ENCODE results near the gene PLCB4.
"Not testable (repeated sequence)": the region's sequence is repeated elsewhere in the genome, so short reads cannot be mapped to it uniquely, and the experiment has no call there.

The PLCB4 gene

DNA sequence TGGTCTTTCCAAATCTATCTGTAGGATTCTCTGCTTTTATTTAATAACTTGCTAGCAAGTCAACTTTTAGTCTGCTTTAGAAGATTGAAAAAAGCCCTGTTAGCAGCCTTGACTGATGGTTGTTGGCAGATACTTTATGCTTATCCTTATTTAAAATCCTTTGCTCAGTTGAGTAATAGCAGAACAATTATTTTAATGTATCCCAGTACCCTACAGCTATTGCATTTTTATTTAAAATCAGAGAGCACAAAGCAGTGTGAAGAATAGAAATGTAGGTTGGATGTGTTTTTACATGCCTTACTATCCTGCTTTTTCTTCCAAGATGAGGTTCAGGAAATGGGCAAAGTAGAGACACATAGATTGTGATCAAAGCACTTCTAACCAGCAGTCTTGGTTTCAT, 298.4 kb downstream of the PLCB4 start:
- DNase-seq (ENCODE audit: low read depth) = no peak

GRCh38 chr20:9367746-9368145, 298.9 kb downstream of the PLCB4 start:
- no peak for DNase-seq (ENCODE audit: low read depth)

DNA sequence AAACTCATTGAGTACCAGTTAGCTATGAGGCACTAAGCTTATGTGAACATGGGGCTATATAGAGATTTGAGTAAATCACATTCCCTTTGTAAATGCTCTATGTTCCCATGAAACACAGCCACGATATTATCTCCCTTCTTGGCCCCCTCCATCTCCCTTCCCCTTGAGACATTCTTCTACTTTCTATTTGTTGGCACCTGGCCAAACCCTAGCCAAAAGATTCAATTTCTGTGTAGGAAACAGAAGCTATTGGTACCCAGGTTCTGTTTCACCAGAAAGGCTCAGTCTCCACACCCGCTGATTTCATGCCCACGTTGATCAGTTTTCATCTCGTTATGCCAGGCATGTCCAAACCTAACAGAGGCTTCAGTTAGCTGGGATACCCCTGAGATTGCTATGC, 300.0 kb downstream of the PLCB4 start:
- DNase-seq (ENCODE audit: low read depth) = no peak

- DNase-seq (ENCODE audit: low read depth) = no peak
Observed at GRCh38 chr20:9369557-9369956, 300.7 kb downstream of the PLCB4 start.

- DNase-seq (ENCODE audit: low read depth) = no peak
Observed at GRCh38 chr20:9374072-9374471, 305.2 kb downstream of the PLCB4 start.

- DNase-seq (ENCODE audit: low read depth) = no peak
Observed at GRCh38 chr20:9374480-9374879, 305.6 kb downstream of the PLCB4 start.

DNA sequence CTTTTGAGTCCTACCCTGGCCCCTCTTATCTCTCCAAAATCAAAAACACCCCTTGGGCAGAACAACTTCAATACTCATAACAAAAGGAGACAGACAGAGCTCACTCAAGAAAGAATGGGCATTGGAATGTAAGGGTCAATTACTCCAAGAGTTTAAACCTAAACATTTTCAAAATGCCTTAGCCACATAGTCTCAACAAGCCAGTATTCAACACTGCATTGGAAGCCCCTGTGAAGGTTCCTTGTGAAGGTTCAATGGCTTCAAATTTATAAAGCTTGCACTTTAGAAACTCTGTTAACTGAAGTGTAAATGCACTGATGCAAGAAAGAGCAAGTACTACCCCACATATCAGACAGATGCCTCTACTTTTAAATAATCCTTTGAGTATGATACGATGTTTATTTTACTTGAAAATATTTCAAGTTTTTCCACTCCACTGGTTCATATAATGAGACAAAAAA, 306.4 kb downstream of the PLCB4 start:
- DNase-seq (ENCODE audit: low read depth) = no peak

- no peak for DNase-seq (ENCODE audit: low read depth)
Observed at GRCh38 chr20:9377007-9377406, 308.1 kb downstream of the PLCB4 start.

GRCh38 chr20:9385345-9386310, 316.7 kb downstream of the PLCB4 start:
- DNase-seq (ENCODE audit: low read depth) = not testable (repeated sequence)

- DNase-seq (ENCODE audit: low read depth) = no peak
Observed at GRCh38 chr20:9388160-9388812, 319.4 kb downstream of the PLCB4 start.

DNA sequence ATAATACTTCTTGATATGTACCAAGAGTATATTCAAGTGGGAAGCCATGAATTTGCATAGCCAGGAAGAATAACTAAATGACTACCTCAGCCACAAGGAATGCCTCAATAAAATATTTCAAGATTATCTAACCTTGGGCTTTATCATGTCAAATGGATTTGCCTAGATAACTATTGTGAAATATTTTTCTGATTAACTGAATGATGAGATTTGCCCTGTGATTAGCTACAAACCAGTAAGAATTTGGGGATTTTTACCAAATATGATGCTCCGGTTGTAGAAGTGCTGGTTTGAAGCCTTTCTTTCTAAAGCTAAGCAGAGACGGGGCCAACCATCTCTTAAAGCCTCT, 319.9 kb downstream of the PLCB4 start:
- DNase-seq (ENCODE audit: low read depth) = no peak

DNA sequence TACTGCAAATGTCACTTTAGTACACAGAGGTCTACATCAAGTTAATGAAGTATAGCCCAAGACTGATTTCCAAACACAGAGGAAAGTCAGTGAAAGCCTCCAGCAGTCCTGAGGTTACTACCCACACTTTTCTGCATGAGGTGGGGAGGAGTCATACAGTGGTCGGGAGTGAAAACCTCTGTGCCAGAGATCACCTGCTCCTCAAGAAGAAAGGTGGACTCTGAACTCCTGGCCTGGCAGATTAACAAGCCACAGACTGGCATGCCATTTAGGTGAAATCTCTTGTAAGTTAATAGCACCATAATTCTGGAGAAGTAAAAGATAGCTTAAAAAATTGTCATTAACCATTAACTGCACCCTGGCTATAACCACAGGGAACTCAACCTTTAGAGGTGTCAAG, 320.5 kb downstream of the PLCB4 start:
- no peak for DNase-seq (ENCODE audit: low read depth)

- no peak for DNase-seq (ENCODE audit: low read depth)
Observed at GRCh38 chr20:9390441-9390840, 321.6 kb downstream of the PLCB4 start.

GRCh38 chr20:9392892-9393857, 324.3 kb downstream of the PLCB4 start:
- DNase-seq (ENCODE audit: low read depth) = no peak

DNA sequence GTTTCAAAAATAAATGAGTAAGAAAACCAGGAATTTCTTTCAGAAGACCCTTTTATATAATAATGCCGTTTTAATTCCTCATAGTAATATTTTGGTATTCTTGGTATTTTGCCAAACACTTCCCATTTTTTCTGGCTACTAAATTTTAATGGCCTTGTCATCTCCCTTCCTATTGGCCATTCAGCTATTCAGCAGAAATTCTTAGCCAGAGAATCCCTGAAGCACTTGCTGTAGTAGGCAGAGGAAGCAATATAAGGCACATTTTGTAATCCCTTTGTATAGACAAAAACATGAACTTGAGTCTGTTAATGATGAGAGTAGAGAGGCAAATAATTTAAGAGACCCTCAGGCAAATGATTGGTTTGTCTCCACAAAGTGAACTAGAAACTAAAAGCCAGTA, 327.1 kb downstream of the PLCB4 start:
- no peak for DNase-seq (ENCODE audit: low read depth)

DNA sequence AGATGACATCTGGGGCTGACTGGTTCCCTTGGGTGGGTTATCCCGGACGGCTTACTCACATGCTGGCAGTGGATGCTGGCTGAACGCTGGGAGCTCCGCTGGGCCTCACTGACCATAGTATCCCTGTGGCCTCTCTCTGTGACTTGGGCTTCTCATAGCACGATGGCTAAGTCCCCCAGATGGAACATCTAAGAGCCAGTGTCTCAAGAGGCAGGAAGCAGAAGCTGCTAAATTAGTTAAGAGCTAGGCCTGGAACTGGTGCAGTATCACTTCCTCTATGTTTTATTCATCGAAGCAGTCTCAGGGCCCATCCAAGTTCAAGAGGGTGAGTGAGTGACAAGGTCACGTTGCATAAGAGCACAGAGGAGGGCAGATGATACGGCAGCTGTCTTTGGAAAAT, 329.0 kb downstream of the PLCB4 start:
- DNase-seq (ENCODE audit: low read depth) = no peak

DNA sequence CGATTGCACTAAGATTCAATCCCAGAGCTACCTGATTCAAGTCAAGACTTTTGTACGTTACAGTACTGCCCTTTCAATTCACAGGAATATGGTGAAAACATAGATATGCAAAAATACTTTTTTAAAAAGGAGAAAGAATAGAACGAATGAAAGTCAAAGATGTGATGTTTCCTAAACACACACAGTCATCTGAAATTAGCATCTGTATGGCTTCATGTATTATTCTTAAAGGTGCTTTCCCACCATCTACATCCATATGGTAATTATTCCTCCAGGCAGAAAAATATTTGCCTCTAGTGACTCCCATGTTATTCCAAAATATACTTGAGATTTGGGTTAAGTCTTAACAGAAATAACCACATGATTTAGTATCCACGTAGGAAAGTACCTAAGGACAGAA, 330.0 kb downstream of the PLCB4 start:
- no peak for DNase-seq (ENCODE audit: low read depth)

DNA sequence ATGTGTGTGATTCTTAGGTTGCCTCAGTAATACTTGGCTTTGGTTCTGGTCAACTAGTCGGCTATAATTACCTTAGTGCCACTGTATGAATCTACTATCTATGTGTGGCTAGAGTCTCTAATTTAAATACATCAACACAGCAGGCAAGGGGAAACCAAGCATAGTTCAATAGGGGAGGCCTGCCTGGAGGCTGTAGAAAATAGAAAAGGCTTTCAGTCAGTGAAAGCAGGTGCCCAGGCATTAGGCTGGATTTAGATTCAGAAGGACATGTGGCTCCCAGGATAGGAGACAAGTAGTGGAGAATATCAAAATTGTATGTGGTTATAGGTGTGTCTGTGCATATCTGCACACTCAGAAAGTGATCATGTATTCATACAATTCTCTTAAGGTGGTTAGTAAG, 330.4 kb downstream of the PLCB4 start:
- no peak for DNase-seq (ENCODE audit: low read depth)

GRCh38 chr20:9400171-9401025, 331.5 kb downstream of the PLCB4 start:
- no peak for DNase-seq (ENCODE audit: low read depth)

DNA sequence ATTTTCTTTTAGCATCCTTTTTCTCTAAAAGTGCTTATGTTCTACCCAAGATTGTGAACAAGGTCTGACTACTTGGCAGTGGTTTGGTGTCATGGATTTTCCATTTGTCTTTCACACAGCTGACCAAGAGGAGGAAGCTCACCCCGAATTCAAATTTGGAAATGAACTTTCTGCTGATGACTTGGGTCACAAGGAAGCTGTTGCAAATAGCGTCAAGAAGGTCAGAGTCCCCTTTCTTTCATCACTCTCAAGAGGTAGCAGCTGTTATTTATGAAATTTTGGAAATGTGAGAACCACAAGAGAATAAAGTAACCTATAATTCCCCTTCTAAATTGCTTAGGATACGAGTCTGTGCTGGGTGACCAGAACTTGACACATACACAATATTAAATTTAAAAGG, 332.5 kb downstream of the PLCB4 start:
- DNase-seq (ENCODE audit: low read depth) = no peak

DNA sequence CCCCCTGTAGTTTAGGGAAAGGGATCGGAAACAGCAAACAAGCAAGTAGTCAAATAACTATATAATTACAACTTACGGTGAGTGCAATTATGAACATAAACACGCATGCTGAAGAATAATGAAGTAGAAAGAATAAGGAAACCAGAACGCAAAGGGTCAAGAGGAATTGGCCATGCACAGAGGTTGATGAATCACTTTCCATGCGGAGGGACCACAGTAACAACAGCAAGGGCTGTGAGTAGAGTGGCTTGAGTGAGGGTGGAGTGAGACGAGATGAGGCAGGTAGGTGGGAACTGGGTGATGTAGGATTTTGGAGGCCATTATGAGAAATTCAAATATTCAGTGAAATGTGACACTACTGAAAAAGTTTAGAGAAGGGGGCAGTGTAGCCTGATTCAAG, 333.3 kb downstream of the PLCB4 start:
- DNase-seq (ENCODE audit: low read depth) = no peak

Measured in stimulated activated CD8-positive, alpha-beta memory T cell treated with anti-CD3 and anti-CD28 coated beads, Interleukin-12 subunit alpha, Interleukin-12 subunit beta, amount 100 ng/mL, for 1 hour (primary cell).